ENCODE results near the gene CDH13.

DNA sequence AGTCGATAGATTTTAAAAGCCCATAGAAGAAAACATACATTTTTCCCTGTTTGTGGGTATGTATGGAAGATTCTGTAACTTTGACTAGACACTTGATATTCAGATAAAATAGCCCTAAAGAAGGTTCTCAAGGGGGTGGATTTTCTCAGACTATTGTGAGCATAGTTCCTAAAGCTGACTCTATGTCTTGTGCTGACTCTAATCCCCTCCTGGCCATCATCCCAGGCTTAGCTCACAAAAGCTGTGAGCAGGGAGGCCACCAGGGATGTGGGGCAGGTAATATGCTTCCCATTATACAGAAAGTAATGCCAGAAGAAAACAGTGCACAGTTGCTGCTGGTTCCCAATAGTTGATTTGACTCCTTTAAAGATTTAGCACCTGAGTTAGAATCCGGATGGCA is 32.0 kb downstream of the CDH13 start:
- TF ChIP-seq, protein P1, sequence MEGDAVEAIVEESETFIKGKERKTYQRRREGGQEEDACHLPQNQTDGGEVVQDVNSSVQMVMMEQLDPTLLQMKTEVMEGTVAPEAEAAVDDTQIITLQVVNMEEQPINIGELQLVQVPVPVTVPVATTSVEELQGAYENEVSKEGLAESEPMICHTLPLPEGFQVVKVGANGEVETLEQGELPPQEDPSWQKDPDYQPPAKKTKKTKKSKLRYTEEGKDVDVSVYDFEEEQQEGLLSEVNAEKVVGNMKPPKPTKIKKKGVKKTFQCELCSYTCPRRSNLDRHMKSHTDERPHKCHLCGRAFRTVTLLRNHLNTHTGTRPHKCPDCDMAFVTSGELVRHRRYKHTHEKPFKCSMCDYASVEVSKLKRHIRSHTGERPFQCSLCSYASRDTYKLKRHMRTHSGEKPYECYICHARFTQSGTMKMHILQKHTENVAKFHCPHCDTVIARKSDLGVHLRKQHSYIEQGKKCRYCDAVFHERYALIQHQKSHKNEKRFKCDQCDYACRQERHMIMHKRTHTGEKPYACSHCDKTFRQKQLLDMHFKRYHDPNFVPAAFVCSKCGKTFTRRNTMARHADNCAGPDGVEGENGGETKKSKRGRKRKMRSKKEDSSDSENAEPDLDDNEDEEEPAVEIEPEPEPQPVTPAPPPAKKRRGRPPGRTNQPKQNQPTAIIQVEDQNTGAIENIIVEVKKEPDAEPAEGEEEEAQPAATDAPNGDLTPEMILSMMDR (IDR thresholded peaks at IDR 0.05) = no peak
- TF ChIP-seq POLR2A (IDR thresholded peaks at IDR 0.05) = no peak

All from body of pancreas (tissue), 4 donors.